ENCODE data around the gene SEC24C.
"Not testable (repeated sequence)": the region's sequence is repeated elsewhere in the genome, so short reads cannot be mapped to it uniquely, and the experiment has no call there.

Gene SEC24C

DNA sequence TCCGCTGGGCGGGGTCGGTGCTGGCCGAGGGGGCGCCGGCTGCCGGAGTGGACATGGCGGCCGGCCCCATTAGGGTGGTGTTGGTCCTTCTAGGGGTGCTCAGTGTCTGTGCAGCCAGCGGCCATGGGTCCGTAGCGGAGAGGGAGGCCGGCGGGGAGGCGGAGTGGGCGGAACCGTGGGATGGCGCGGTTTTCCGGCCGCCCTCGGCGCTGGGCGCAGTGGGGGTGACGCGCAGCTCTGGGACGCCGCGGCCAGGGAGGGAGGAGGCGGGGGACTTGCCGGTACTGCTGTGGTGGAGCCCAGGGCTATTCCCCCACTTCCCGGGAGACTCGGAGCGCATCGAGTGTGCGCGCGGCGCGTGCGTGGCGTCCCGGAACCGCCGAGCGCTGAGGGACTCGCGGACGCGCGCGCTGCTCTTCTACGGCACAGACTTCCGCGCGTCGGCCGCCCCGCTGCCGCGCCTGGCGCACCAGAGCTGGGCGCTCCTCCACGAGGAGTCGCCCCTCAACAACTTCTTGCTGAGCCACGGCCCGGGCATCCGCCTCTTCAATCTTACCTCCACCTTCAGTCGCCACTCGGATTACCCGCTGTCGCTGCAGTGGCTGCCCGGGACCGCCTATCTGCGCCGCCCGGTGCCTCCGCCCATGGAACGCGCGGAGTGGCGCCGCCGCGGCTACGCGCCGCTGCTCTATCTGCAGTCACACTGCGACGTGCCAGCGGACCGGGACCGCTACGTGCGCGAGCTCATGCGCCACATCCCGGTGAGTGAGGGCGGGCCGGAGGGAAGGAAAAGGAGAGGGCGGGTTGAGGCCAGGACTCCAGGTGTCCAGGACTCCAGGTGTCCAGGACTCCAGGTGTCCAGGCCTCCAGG is 28.3 kb downstream of the SEC24C start:
- DNase-seq (ENCODE audit: low read depth, low spot score), result no peak

GRCh38 chr10:73773152-73773879 is 29.1 kb downstream of the SEC24C start:
- no peak for DNase-seq (ENCODE audit: low read depth, low spot score)

- no peak for DNase-seq (ENCODE audit: low read depth, low spot score)
Measured at GRCh38 chr10:73774637-73775036, 30.5 kb downstream of the SEC24C start.

DNA sequence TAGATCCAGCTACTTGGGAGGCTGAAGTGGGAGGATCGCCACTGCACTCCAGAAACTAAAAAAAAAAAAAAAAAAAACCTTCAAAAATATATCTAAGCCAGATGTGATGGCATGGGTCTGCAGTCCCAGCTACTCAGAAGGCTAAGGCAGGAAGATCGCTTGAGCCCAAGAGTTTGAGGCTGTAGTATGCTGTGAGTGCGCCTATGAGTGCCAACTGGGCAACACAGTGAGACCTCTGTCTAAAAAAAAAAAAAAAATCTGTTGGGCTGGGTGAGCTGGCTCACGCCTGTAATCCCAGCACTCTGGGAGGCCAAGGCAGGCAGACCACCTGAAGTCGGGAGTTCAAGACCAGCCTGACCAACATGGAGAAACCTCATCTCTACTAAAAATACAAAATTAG is 34.8 kb downstream of the SEC24C start:
- DNase-seq (ENCODE audit: low read depth, low spot score), result no peak

GRCh38 chr10:73779539-73780197 is 35.5 kb downstream of the SEC24C start:
- no peak for DNase-seq (ENCODE audit: low read depth, low spot score)

DNA sequence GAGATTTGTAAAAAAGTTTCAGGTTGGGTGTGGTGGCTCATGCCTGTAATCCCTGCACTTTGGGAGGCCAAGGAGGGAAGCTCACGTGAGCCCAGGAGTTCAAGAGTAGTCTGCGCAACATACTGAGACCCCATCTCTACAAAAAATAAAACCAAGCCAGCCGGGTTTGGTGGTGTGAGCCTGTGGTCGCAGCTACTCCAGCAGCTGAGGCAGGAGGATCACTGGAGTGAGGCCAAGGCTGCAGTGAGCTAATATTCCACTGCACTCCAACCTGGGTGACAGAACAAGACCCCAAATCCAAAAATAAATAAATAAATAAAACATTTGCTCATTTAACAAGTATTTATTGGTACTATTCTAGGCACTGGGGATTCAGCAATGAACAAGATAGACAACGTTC is 36.1 kb downstream of the SEC24C start:
- no peak for DNase-seq (ENCODE audit: low read depth, low spot score)

- no peak for DNase-seq (ENCODE audit: low read depth, low spot score)
Measured at GRCh38 chr10:73780966-73781365, 36.8 kb downstream of the SEC24C start.

DNA sequence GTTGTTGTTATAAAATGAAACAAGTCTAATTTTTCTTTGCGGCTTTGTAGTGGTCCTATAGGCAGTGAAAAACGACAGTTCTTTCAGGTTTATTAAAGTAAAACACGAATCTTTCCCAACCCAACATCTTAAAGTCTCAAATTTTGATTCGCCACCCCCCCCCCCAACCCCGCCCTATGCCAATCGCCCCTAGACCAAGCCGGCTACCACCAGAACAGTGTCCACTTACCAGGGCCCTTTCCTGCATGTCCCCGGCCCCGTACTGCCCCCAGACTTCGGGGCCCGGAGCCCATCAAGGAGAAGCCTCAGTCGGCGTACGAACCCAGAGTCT is 37.3 kb downstream of the SEC24C start:
- DNase-seq (ENCODE audit: low read depth, low spot score), result no peak

GRCh38 chr10:73781879-73782748 is 37.9 kb downstream of the SEC24C start, which contains the start of gene CHCHD1:
Gene CHCHD1 (plus strand): TSS chr10:73782048. CDS start chr10:73782076, 28 bp downstream.
- DNase-seq (ENCODE audit: low read depth, low spot score), result no peak

- DNase-seq (ENCODE audit: low read depth, low spot score), result no peak
Measured at GRCh38 chr10:73782749-73783085, 38.5 kb downstream of the SEC24C start.

- peak; percentile 92 for DNase-seq (ENCODE audit: low read depth, low spot score)
Measured at GRCh38 chr10:73785211-73785720, 41.1 kb downstream of the SEC24C start, which contains the start of gene ZSWIM8. Gene ZSWIM8 (plus strand): TSS chr10:73785606. CDS start chr10:73785879, 273 bp downstream.

DNA sequence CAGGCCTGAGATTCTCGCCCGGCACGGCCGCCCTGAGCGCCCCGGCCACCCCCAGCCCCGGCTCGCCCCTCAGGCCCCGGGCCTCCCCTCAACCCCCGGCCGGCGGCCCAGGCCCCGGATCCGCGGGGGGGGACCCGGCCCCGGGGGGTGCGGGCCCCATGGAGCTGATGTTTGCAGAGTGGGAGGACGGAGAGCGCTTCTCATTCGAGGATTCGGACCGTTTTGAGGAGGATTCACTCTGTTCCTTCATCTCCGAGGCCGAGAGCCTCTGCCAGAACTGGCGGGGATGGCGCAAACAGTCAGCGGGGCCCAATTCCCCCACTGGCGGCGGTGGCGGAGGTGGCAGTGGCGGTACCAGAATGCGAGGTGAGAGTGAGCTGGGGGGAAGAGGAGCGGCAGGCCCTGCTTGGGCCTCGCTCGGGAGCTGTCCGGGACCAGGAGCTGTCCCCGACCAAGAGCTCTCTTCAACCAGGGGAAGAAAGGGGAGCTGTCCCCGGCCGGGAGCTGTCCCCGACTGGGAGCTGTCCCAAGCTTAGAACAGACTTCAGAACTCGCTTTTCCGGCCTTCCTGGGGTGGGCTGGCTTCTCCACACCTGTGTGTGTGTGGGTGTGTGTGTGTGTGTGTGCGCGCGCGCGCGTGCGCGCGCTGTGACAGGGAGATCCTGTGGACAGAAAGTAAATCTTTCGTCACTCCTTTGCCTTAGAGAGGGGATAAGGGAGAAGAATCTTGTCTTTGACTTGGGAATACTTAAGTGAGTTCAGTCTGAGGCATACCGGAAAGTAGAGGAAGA is 41.7 kb downstream of the SEC24C start:
- DNase-seq (ENCODE audit: low read depth, low spot score), result no peak

DNA sequence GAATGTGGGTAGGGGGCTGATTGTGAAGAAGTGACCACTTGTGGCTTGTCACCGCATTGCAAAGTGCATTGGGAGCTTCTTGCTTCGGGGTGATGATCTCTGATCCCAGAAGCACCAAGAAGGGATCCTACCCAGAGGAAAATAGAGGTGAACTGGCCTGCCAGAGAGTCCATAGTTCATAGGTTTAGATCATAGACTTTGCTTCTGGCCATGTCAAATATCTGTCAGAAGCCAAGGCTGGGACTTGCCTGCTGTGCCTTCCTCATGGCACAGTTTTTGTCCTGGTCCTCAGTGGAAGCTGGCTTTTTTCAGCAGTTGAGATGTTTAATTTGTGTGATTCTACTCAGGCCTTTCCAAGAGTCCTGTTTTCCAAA is 42.3 kb downstream of the SEC24C start:
- no peak for DNase-seq (ENCODE audit: low read depth, low spot score)

DNA sequence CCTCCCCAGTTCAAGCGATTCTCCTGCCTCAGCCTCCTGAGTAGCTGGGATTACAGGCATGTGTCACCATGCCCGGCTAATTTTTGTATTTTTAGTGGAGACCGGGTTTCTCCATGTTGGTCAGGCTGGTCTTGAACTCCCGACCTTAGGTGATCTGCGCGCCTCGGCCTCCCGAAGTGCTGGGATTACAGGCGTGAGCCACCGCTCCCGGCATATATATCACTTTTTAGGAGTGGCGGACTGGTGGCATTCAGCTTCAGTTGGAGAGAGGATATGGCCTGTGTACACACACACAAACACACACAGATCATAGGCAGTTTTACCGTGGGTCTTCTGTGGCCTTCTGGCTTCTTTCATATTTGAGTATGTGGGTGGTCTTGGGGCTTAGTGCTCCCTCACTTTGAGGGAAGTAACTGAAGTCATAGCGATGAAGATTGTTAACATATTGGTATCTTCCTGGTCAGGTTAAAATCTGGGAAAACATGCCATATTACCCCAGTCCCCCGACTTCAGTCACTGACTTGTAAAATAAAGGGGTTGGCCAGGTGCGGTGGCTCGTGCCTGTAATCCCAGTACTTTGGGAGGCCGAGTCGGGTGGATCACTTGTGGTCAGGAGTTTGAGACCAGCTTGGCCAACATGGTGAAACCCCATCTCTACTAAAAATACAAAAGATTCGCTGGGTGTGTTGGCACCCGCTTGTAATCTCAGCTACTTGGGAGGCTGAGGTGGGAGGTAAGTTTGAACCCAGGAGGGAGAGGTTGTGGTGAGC is 43.0 kb downstream of the SEC24C start:
- not testable (repeated sequence) for DNase-seq (ENCODE audit: low read depth, low spot score)

DNA sequence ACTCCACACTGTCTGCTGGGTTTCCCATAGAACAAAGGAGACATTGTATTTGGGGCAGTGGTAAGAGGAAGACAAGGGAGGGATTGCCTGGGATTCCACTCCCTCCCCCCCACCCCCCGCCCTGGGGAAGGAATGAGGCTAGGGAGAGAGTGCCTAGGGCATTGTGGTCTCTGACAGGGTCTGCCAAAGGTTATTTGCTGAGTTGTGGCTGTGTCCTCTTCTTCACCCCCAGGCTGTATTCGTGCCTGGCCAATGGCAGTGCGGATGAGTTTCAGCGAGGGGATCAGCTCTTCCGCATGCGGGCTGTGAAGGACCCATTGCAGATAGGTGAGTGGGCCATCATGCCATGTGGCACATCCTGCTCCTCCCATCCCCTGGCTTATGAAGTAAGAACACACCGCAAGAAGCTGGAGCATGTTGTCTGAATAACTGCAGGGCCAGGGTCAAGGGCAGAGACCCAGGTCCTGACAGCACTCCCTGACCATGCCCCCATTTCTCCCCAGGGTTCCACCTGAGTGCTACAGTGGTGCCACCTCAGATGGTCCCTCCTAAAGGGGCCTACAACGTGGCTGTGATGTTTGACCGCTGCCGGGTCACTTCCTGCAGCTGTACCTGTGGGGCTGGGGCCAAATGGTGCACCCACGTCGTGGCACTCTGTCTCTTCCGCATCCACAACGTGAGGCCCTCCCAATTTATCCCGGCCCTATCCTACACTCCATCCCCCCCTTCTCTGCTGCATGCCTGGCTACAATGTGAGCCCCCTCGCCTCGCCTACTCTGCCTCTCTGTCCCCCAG is 44.9 kb downstream of the SEC24C start:
- no peak for DNase-seq (ENCODE audit: low read depth, low spot score)

- no peak for DNase-seq (ENCODE audit: low read depth, low spot score)
Measured at GRCh38 chr10:73789659-73790055, 45.5 kb downstream of the SEC24C start.

GRCh38 chr10:73790886-73791625 is 46.9 kb downstream of the SEC24C start:
- no peak for DNase-seq (ENCODE audit: low read depth, low spot score)

- no peak for DNase-seq (ENCODE audit: low read depth, low spot score)
Measured at GRCh38 chr10:73791871-73792400, 47.8 kb downstream of the SEC24C start.

Measured in iPS DF 19.7 (cell line).